IPS-20b (cell line): ENCODE data around the gene RBM48.
"Not testable (repeated sequence)": the region's sequence is repeated elsewhere in the genome, so short reads cannot be mapped to it uniquely, and the experiment has no call there.

Experiments
- H3K27ac ChIP-seq: one replicate; pipeline ENCODE4 v1.5.1; 2013; ENCODE audit warnings: low read length
- H3K27me3 ChIP-seq: 2 replicates; pipeline ENCODE4 v1.6.1; 2013; ENCODE audit warnings: mild to moderate bottlenecking, low read length, inconsistent platforms; ENCODE audit not compliant: insufficient read depth
- H3K36me3 ChIP-seq: 2 replicates; pipeline ENCODE4 v1.6.1; 2013; ENCODE audit warnings: low read depth, mild to moderate bottlenecking, inconsistent platforms, low read length, moderate library complexity; ENCODE audit not compliant: insufficient read depth
- H3K4me1 ChIP-seq: 2 replicates; pipeline ENCODE4 v1.6.1; 2013; ENCODE audit warnings: mild to moderate bottlenecking, control low read depth, inconsistent platforms, low read length, moderate library complexity; ENCODE audit not compliant: insufficient read depth
- H3K4me3 ChIP-seq: 2 replicates; pipeline ENCODE4 v1.5.1; 2013; ENCODE audit warnings: mild to moderate bottlenecking, low read length, inconsistent platforms
- H3K9ac ChIP-seq: 2 replicates; pipeline ENCODE4 v1.6.1; 2013; ENCODE audit warnings: low read depth, mild to moderate bottlenecking, inconsistent platforms, low read length, moderate library complexity
- H3K9me3 ChIP-seq: 2 replicates; pipeline ENCODE4 v1.6.1; 2013; ENCODE audit warnings: mild to moderate bottlenecking, low read depth, low read length, inconsistent platforms; ENCODE audit not compliant: insufficient read depth

Gene RBM48

DNA sequence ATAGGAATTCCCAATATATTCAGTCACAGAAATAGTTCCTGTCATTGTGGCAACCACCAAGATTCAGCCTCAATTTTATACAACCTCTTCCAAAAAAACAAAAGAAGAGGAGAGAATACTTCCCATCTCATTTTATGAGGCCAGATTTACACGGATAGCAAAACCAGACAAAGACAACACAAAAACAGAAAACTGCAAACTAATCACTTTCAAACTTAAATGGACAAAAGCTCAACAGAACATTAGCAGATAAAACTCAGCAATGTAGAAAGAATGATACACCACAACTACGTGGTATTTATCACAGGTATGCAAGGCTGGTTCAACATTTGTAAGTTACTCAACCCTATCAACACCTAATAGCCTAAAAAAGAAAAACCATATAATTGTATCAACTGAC lies 22.2 kb upstream of the RBM48 start:
- no peak overlapping the region for H3K9ac ChIP-seq
- H3K36me3 ChIP-seq: peaks cover 50% of the 10 kb centered on the region
- H3K27ac ChIP-seq: no peak overlapping the region
- no peak overlapping the region for H3K4me3 ChIP-seq
- H3K27me3 ChIP-seq: no peaks in the 10 kb centered on the region
- H3K9me3 ChIP-seq: no peaks in the 10 kb centered on the region
- H3K4me1 ChIP-seq: no peaks in the 10 kb centered on the region

DNA sequence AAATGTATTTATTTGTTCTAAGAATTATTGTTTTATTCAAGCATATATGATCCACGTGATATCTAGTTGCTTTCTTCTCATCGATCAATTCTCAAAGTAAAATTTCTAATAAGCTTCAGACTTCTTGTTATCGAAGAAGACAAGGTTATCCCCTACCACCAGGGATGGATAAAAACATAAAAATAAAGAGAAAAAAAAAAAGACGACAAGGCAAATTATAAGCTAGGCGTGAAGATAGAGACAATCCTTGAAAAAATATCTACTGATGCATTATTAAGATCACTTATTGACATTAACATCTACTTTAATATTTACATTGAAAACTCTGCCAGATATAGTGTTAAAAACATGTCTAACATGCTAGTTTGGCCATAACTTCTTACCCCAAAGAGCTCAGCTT lies 19.6 kb upstream of the RBM48 start:
- Histone ChIP-seq H3K27me3 (no peaks in the 10 kb centered on the region), H3K36me3 (peaks cover 34% of the 10 kb centered on the region), H3K4me1 (no peaks in the 10 kb centered on the region), H3K4me3 (no peak overlapping the region), H3K9me3 (no peaks in the 10 kb centered on the region), H3K9ac (no peak overlapping the region), H3K27ac (no peak overlapping the region)

DNA sequence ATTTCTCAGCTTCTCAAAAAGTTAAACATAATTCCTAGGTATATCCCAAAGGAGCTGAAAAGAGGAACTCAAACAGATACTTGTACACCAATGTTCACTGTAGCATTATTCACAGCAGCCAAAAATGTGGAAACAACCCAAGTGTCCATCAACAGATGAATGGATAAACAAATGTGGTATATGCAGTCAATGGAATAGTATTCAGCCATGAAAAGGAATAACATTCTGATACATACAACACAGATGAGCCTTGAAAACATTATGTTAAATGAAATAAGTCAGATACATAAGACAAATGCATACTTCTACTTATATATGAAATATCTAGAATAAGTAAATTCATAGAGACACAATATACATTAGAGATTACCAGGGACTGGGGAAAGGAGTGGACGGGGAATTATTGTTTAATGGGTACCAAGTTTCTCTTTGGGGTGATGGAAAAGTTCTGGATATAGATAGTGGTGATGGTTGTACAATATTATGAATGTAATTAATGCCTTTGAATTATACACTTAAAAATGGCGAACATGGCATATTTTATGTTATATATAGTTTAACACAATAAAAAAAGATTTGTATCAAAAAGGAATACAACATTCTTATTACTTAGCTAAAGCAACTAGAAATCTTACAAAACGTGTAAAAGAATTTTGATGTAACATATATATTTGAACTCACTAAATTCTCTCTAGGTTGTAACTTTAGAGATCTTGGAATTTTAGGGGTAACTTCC lies 15.3 kb upstream of the RBM48 start:
- Histone ChIP-seq H3K36me3 (peaks cover 39% of the 10 kb centered on the region), H3K9me3 (no peaks in the 10 kb centered on the region), H3K4me1 (no peaks in the 10 kb centered on the region), H3K9ac (no peak overlapping the region), H3K27ac (no peak overlapping the region), H3K27me3 (no peaks in the 10 kb centered on the region), H3K4me3 (no peak overlapping the region)

DNA sequence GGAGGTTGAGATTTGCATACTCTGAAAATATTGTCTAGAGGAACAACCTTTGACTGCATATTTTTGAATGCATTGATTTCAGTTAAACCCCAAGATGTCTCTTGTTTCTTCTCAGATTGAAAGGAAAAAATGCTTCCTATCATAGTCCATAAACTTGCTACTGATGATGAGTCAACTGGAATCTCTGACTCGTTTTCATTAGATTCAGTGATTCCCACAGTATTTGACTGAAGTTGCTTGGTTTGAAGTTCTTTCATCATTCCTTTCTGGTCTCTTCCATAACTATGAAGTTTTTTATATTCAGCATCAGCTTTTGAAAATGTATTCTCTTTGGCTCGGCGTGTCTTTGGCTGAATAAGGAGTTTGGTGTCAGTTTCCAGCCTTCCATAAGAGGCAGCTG lies 11.0 kb upstream of the RBM48 start:
- Histone ChIP-seq H3K27ac (no peak overlapping the region), H3K36me3 (peaks cover 35% of the 10 kb centered on the region), H3K4me1 (no peaks in the 10 kb centered on the region), H3K27me3 (no peaks in the 10 kb centered on the region), H3K9me3 (no peaks in the 10 kb centered on the region), H3K9ac (no peak overlapping the region), H3K4me3 (no peak overlapping the region)

DNA sequence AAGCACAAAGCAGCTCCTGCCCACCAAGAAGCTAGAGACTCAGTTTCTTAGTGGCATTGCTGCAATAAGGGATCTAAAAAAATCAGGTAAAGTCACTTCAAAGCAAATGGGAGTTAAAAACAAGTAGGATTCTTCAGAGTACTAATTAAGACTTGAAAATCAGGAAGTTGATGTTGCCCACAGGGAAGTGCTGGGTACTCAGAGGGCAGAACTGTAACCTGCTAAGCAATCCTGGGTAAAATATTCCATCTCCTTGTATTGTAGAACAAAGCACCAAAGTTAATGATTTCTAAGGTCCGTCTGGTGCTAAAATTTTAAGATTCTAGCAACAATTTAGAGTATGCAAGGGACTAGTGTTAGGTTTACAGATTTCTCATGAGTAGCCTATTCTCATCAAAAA lies 8.6 kb upstream of the RBM48 start:
- peaks cover 28% of the 10 kb centered on the region for H3K36me3 ChIP-seq
- no peak overlapping the region for H3K4me3 ChIP-seq
- no peaks in the 10 kb centered on the region for H3K9me3 ChIP-seq

DNA sequence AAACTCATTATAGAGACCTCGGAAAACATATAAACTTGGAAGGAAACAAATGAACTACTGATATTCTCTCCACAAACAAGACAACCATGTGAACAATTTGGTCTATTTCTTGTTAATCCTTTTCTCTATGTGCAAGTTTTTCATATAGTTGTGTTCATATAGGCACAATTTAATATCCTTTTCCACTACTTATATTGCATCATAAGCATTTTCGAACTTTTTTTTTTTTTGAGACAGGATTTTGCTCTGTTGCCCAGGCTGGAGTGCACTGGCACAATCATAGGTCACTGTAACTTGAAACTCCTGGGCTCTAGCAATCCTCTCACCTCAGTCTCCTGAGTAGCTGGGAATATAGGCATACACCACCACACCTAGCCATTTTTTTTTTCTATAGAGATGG lies 5.5 kb upstream of the RBM48 start:
- H3K9me3 ChIP-seq: no peaks in the 10 kb centered on the region
- no peak overlapping the region for H3K27ac ChIP-seq
- H3K36me3 ChIP-seq: peaks cover 11% of the 10 kb centered on the region; the same call in 1 of the 2 replicates
- H3K4me1 ChIP-seq: no peaks in the 10 kb centered on the region
- no peaks in the 10 kb centered on the region for H3K27me3 ChIP-seq
- H3K9ac ChIP-seq: no peak overlapping the region
- H3K4me3 ChIP-seq: no peak overlapping the region

More for the DNA sequence above, 8.6 kb upstream of the RBM48 start:
- Histone ChIP-seq H3K9ac (no peak overlapping the region), H3K27me3 (no peaks in the 10 kb centered on the region), H3K27ac (no peak overlapping the region), H3K4me1 (no peaks in the 10 kb centered on the region)

DNA sequence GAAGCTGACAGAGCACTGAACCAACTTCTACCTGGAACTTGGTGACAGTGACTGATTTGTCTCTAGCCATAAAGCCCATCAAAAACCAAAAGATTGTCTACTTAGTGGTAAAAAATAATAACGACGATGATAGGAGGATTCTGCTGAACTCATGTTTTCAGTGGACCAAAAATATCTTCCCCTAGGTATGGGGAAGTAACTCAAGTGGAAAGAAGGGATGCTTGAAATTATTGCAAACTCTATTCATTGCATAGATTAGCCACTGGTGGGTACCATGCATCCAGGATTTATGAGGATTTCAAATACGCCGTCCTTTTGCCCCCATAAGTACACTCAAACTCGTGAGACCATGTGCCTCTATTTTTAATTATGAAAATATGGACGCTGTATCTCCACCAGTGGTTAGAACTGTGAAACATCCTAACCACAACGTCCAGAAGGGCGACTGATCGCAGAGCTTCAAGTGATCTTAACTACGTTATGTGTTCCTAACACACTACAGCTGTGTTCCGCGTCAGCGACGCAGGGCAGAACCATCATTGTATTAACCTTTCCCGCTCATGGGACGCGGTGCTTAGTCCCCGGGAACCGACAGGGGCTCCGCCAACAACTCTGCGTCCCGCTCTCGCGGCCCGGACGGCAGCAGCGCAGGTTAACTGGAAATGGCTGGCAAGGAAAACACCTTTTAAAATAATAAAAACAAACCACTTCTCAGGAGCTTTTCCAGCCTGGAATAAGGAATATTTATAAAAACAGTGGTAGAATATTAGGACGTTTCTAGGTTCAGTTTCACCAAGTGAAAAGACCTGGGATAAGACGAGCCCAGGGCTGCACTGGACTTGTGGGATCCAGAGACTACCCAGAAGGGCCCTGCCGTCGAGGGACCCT lies 1.1 kb upstream of the RBM48 start:
- Histone ChIP-seq H3K36me3 (peaks cover 16% of the 10 kb centered on the region), H3K4me1 (no peaks in the 10 kb centered on the region), H3K4me3 (peak overlapping the region; percentile 74), H3K27me3 (no peaks in the 10 kb centered on the region), H3K27ac (no peak overlapping the region), H3K9ac (peak overlapping the region; percentile 78; the same call in 1 of the 2 replicates), H3K9me3 (no peaks in the 10 kb centered on the region)

DNA sequence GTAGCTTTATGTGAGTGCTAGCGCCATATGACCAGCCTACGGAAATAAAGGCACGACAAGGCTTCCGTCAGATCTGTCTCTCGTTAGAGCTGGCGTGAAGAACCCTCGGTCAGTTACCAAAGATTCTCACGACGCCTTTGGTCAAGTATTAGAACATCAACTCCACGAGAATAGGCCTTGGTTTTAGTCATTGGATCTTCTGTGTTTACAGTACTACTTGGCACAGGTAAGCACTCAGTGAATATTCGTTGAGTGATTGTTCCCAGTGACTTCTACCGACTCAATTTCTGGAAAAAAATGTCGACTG lies 316 bp downstream of the RBM48 start:
- H3K27me3 ChIP-seq: no peaks in the 10 kb centered on the region
- H3K36me3 ChIP-seq: peaks cover 30% of the 10 kb centered on the region
- no peaks in the 10 kb centered on the region for H3K4me1 ChIP-seq
- H3K27ac ChIP-seq: peak overlapping the region; percentile 26
- H3K9me3 ChIP-seq: no peaks in the 10 kb centered on the region
- peak overlapping the region; percentile 97 for H3K4me3 ChIP-seq
- peak overlapping the region; percentile 86 for H3K9ac ChIP-seq

DNA sequence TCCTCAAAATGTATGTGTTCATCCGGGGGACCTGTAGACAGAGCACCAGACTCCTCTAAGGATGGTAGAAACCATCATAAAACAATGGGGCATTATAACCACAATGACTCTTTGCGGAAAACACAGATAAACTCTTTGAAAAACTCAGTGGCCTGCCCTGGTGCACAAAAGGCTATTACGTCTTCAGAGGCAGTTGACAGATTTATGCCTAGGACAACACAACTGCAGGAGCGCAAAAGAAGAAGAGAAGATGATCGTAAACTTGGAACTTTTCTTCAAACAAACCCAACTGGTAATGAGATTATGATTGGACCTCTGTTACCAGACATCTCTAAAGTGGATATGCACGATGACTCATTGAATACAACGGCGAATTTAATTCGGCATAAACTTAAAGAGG lies 6.0 kb downstream of the RBM48 start:
- no peaks in the 10 kb centered on the region for H3K4me1 ChIP-seq
- no peaks in the 10 kb centered on the region for H3K27me3 ChIP-seq
- H3K27ac ChIP-seq: no peak overlapping the region
- no peaks in the 10 kb centered on the region for H3K9me3 ChIP-seq
- no peak overlapping the region for H3K9ac ChIP-seq
- no peak overlapping the region for H3K4me3 ChIP-seq
- peaks cover 74% of the 10 kb centered on the region for H3K36me3 ChIP-seq

DNA sequence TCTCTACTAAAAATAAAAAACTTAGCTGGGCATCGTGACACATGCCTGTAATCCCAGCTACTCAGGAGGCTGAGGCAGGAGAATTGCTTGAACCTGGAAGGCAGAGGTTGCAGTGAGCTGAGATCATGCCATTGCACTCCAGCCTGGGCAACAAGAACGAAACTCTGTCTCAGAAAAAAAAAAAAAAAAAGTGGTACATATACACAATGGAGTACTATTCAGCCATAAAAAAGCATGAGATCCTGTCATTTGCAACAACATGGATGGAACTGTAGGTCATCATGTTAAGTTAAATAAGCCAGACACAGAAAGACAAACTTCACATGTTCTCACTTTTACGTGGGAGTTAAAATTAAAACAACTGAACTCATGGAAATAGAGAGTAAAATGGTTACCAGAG lies 14.9 kb downstream of the RBM48 start:
- H3K4me1 ChIP-seq, H3K27ac ChIP-seq, H3K36me3 ChIP-seq, H3K9ac ChIP-seq, H3K27me3 ChIP-seq, H3K9me3 ChIP-seq, H3K4me3 ChIP-seq: not testable (repeated sequence)

DNA sequence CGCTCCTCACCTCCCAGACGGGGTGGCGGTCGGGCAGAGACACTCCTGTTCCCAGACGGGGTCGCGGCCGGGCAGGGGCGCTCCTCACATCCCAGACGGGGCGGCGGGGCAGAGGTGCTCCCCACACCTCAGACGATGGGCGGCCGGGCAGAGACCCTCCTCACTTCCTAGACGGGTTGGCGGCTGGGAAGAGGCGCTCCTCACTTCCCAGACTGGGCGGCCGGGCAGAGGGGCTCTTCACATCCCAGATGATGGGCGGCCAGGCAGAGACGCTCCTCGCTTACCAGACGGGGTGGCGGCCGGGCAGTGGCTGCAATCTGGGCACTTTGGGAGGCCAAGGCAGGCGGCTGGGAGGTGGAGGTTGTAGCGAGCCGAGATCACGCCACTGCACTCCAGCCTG lies 16.5 kb downstream of the RBM48 start:
- H3K4me3 ChIP-seq, H3K27me3 ChIP-seq, H3K4me1 ChIP-seq, H3K36me3 ChIP-seq, H3K9ac ChIP-seq, H3K27ac ChIP-seq, H3K9me3 ChIP-seq: not testable (repeated sequence)

DNA sequence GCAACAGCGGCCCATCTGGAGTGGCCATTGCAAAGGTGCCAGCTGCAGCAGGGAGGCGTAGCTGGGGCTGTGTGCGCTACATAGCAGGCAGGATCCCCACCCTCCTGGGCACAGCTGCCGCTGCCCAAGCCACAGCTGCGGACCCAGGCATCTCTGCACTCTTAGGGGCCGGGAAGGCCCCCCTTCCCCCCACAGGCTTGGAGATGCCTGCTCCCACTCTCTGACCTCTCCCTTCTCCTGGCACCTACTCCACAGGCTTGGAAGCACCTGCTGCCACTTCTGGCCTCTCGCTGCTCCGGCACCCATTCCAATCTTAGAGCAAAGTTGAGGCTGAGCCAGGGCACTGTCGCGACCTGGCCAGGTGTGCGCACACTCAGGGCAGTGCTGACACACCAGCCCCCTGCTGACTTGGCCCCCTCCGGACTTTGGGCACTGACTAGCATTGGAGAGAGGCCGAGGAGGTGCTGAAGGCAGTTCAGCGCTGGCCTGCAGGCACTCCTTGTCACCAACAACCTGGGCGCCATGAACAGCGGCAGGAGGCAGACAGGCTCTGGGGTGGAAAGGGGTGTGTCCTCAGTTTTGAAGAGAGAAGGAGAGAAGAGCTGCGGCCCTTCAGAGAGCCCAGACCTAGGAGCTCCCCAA lies 18.4 kb downstream of the RBM48 start:
- no peak overlapping the region for H3K9ac ChIP-seq
- H3K4me1 ChIP-seq: no peaks in the 10 kb centered on the region
- no peaks in the 10 kb centered on the region; the same call in 1 of the 2 replicates for H3K9me3 ChIP-seq
- H3K27ac ChIP-seq: no peak overlapping the region
- no peak overlapping the region for H3K4me3 ChIP-seq
- no peaks in the 10 kb centered on the region for H3K36me3 ChIP-seq
- H3K27me3 ChIP-seq: no peaks in the 10 kb centered on the region
